Measurements from ENCODE around the gene PAX4. TPM values are rescaled to one million over a fixed set of nuclear protein-coding genes. Genes with fewer than 3 reads are reported as not detected.

PAX4 gene
- total RNA-seq, 3 donors from 2014 or later: 0.96 to 1.8 TPM; not detected in 1

- intact Hi-C loops (cut with DNase I, micrococcal nuclease): no loop called here
- no peak overlapping the region for H3K4me3 ChIP-seq
- TF ChIP-seq CTCF (IDR thresholded peaks at IDR 0.05): no peak
- no peaks in the 10 kb centered on the region for H3K36me3 ChIP-seq (ENCODE audit: low read depth)
- DNase-seq (no peak), ATAC-seq (no peak)
- H3K9me3 ChIP-seq: no peaks in the 10 kb centered on the region
- no peaks in the 10 kb centered on the region for H3K4me1 ChIP-seq (ENCODE audit: low read depth)
Observed at GRCh38 chr7:127625331-127625730, 7.4 kb upstream of the PAX4 start.

- ATAC-seq (no peak), DNase-seq (no peak)
- H3K36me3 ChIP-seq (ENCODE audit: low read depth): no peaks in the 10 kb centered on the region
- TF ChIP-seq CTCF (IDR thresholded peaks at IDR 0.05): no peak
- no peaks in the 10 kb centered on the region for H3K9me3 ChIP-seq
- H3K4me3 ChIP-seq: no peak overlapping the region
- no peaks in the 10 kb centered on the region for H3K4me1 ChIP-seq (ENCODE audit: low read depth)
- intact Hi-C loops (cut with DNase I, micrococcal nuclease): no loop called here
Observed at GRCh38 chr7:127620406-127621233, 2.7 kb upstream of the PAX4 start.

GRCh38 chr7:127619681-127620405 is 1.9 kb upstream of the PAX4 start:
- no peaks in the 10 kb centered on the region for H3K4me1 ChIP-seq (ENCODE audit: low read depth)
- TF ChIP-seq CTCF (IDR thresholded peaks at IDR 0.05): no peak
- peak; percentile 18 for ATAC-seq
- no peaks in the 10 kb centered on the region for H3K36me3 ChIP-seq (ENCODE audit: low read depth)
- no peaks in the 10 kb centered on the region for H3K9me3 ChIP-seq
- intact Hi-C loops (cut with DNase I, micrococcal nuclease): no loop called here
- DNase-seq: no peak
- no peak overlapping the region for H3K4me3 ChIP-seq

GRCh38 chr7:127618775-127619174 is 833 bp upstream of the PAX4 start:
- intact Hi-C loops (cut with DNase I, micrococcal nuclease): no loop called here
- no peak for DNase-seq
- no peak for TF ChIP-seq CTCF (IDR thresholded peaks at IDR 0.05)
- no peak overlapping the region for H3K4me3 ChIP-seq
- no peak for ATAC-seq
- H3K9me3 ChIP-seq: no peaks in the 10 kb centered on the region
- no peaks in the 10 kb centered on the region for H3K36me3 ChIP-seq (ENCODE audit: low read depth)
- no peaks in the 10 kb centered on the region for H3K4me1 ChIP-seq (ENCODE audit: low read depth)

- Histone ChIP-seq H3K9me3 (no peaks in the 10 kb centered on the region), H3K4me1 (ENCODE audit: low read depth) (no peaks in the 10 kb centered on the region), H3K36me3 (ENCODE audit: low read depth) (no peaks in the 10 kb centered on the region), H3K4me3 (no peak overlapping the region)
- no peak for TF ChIP-seq CTCF (IDR thresholded peaks at IDR 0.05)
- intact Hi-C loops (cut with DNase I, micrococcal nuclease): no loop called here
- DNase-seq: no peak
- ATAC-seq: no peak
Observed at GRCh38 chr7:127616724-127617123, 1.2 kb downstream of the PAX4 start.
